Astrocyte (in vitro differentiated cells and primary cell): Measurements from ENCODE around the gene TFF2. TPM values are rescaled to one million over a fixed set of nuclear protein-coding genes. Genes with fewer than 3 reads are reported as not detected.

ENCODE experiments used
- DNase-seq: peaks from one replicate; pipeline ENCODE4 v3.0.0-alpha.2; 2010; ENCODE audit warnings: low read depth
- FAIRE-seq: peaks from 2 replicates; lab custom pipeline; 2011; peaks lifted over from hg19 to GRCh38; lab: Jason Lieb, UNC
- H2AFZ ChIP-seq: 2 replicates; pipeline ENCODE4 v1.6.0; 2012; ENCODE audit warnings: low read depth, low read length, inconsistent platforms
- H3K27ac ChIP-seq: 2 replicates; pipeline ENCODE4 v1.5.1; 2011; ENCODE audit warnings: low read depth, low read length, inconsistent platforms
- H3K27me3 ChIP-seq: 2 replicates; pipeline ENCODE4 v1.6.0; 2011; ENCODE audit warnings: low read length, inconsistent platforms; ENCODE audit not compliant: insufficient read depth
- H3K36me3 ChIP-seq: 2 replicates; pipeline ENCODE4 v1.5.1; 2011; ENCODE audit warnings: low read length, inconsistent platforms; ENCODE audit not compliant: insufficient read depth
- H3K4me1 ChIP-seq: 2 replicates; pipeline ENCODE4 v1.5.1; 2011; ENCODE audit warnings: low read length, inconsistent platforms; ENCODE audit not compliant: insufficient read depth
- H3K4me2 ChIP-seq: 2 replicates; pipeline ENCODE4 v1.6.0; 2012; ENCODE audit warnings: low read length, inconsistent platforms
- H3K4me3 ChIP-seq: 2 replicates; pipeline ENCODE4 v1.5.1; 2011; ENCODE audit warnings: low read depth, mild to moderate bottlenecking, low read length, inconsistent platforms; ENCODE audit not compliant: insufficient read depth
- H3K79me2 ChIP-seq: 2 replicates; pipeline ENCODE4 v1.6.0; 2012; ENCODE audit warnings: mild to moderate bottlenecking, low read length, inconsistent platforms; ENCODE audit not compliant: insufficient read depth
- H3K9ac ChIP-seq: 2 replicates; pipeline ENCODE4 v1.6.0; 2012; ENCODE audit warnings: mild to moderate bottlenecking, low read length, inconsistent platforms
- H3K9me3 ChIP-seq: 2 replicates; pipeline ENCODE4 v1.5.1; 2012; ENCODE audit warnings: low read depth, mild to moderate bottlenecking, low read length, inconsistent platforms; ENCODE audit not compliant: insufficient read depth
- H4K20me1 ChIP-seq: 2 replicates; pipeline ENCODE4 v1.6.0; 2012; ENCODE audit warnings: low read length, inconsistent platforms; ENCODE audit not compliant: insufficient read depth
- H3K27ac Mint-ChIP-seq: one replicate; pipeline ENCODE4 v1.8.0; 2021; ENCODE audit warnings: mild to moderate bottlenecking, mixed read lengths; ENCODE audit not compliant: unreplicated experiment
- H3K27me3 Mint-ChIP-seq: one replicate; pipeline ENCODE4 v1.8.0; 2021; ENCODE audit warnings: low read depth, mixed read lengths; ENCODE audit not compliant: unreplicated experiment
- H3K36me3 Mint-ChIP-seq: one replicate; pipeline ENCODE4 v1.8.0; 2021; ENCODE audit warnings: low read depth, mixed read lengths; ENCODE audit not compliant: unreplicated experiment
- H3K4me1 Mint-ChIP-seq: one replicate; pipeline ENCODE4 v1.8.0; 2021; ENCODE audit warnings: low read depth, mixed read lengths; ENCODE audit not compliant: unreplicated experiment
- H3K4me3 Mint-ChIP-seq: one replicate; pipeline ENCODE4 v1.8.0; 2021; ENCODE audit warnings: mild to moderate bottlenecking, moderate library complexity, mixed read lengths; ENCODE audit not compliant: unreplicated experiment
- H3K9me3 Mint-ChIP-seq: one replicate; pipeline ENCODE4 v1.8.0; 2021; ENCODE audit warnings: mild to moderate bottlenecking, mixed read lengths; ENCODE audit not compliant: unreplicated experiment
- CTCF ChIP-seq: IDR thresholded peaks from 2 replicates; pipeline ENCODE4 v1.5.1; 2011; ENCODE audit warnings: low read depth, mild to moderate bottlenecking, inconsistent platforms, low read length, moderate library complexity; ENCODE audit not compliant: insufficient read depth
- EZH2 ChIP-seq: IDR thresholded peaks from 2 replicates; pipeline ENCODE4 v1.6.1; 2012; ENCODE audit warnings: mild to moderate bottlenecking, low read length, inconsistent platforms; ENCODE audit not compliant: insufficient read depth
- total RNA-seq: library from RNA; stranded (reverse); gene quantifications from 2 replicates; pipeline ENCODE4 v1.2.1, GENCODE V29; 2021

The TFF2 gene
- total RNA-seq, 1 donor from 2014 or later: not detected

GRCh38 chr21:42298657-42299056, 52.1 kb downstream of the TFF2 start:
- Histone ChIP-seq H3K27ac (no peak overlapping the region), H3K36me3 (no peaks in the 10 kb centered on the region), H3K9me3 (no peaks in the 10 kb centered on the region), H3K27me3 (peaks cover 6% of the 10 kb centered on the region), H3K4me2 (no peak overlapping the region), H3K4me3 (no peak overlapping the region), H3K9ac (no peak overlapping the region), H2AFZ (no peak overlapping the region), H3K79me2 (no peaks in the 10 kb centered on the region), H3K4me1 (no peaks in the 10 kb centered on the region), H4K20me1 (no peaks in the 10 kb centered on the region)
- Mint-ChIP-seq H3K36me3 (no peaks in the 10 kb centered on the region), H3K9me3 (peaks cover 5% of the 10 kb centered on the region), H3K27ac (no peak overlapping the region), H3K4me1 (no peaks in the 10 kb centered on the region), H3K27me3 (peaks cover 52% of the 10 kb centered on the region), H3K4me3 (no peak overlapping the region)
- TF ChIP-seq EZH2 (no peak), CTCF (no peak)
- no peak for FAIRE-seq
- no peak for DNase-seq

- no peak for TF ChIP-seq CTCF
- no peak for TF ChIP-seq EZH2
- no peak overlapping the region for H3K4me3 Mint-ChIP-seq
- H3K27me3 ChIP-seq: peaks cover 6% of the 10 kb centered on the region
- no peak overlapping the region for H3K9ac ChIP-seq
- peaks cover 5% of the 10 kb centered on the region for H3K9me3 Mint-ChIP-seq
- no peaks in the 10 kb centered on the region for H3K79me2 ChIP-seq
- FAIRE-seq (no peak), DNase-seq (no peak)
- H3K27me3 Mint-ChIP-seq: peaks cover 49% of the 10 kb centered on the region
- H3K4me1 ChIP-seq: no peaks in the 10 kb centered on the region
- no peaks in the 10 kb centered on the region for H3K4me1 Mint-ChIP-seq
- H3K4me3 ChIP-seq: no peak overlapping the region
- no peaks in the 10 kb centered on the region for H4K20me1 ChIP-seq
- no peak overlapping the region for H3K4me2 ChIP-seq
- no peak overlapping the region for H3K27ac ChIP-seq
- no peaks in the 10 kb centered on the region for H3K9me3 ChIP-seq
- H3K36me3 Mint-ChIP-seq: no peaks in the 10 kb centered on the region
- no peak overlapping the region for H3K27ac Mint-ChIP-seq
- no peak overlapping the region for H2AFZ ChIP-seq
- no peaks in the 10 kb centered on the region for H3K36me3 ChIP-seq
These were observed 52.6 kb downstream of the TFF2 start for GRCh38 chr21:42298237-42298636.

- Mint-ChIP-seq H3K36me3 (no peaks in the 10 kb centered on the region), H3K4me1 (no peaks in the 10 kb centered on the region), H3K27me3 (peaks cover 49% of the 10 kb centered on the region), H3K9me3 (peaks cover 5% of the 10 kb centered on the region), H3K27ac (no peak overlapping the region), H3K4me3 (no peak overlapping the region)
- Histone ChIP-seq H3K4me2 (no peak overlapping the region), H2AFZ (no peak overlapping the region), H3K27ac (no peak overlapping the region), H3K4me3 (no peak overlapping the region), H3K36me3 (no peaks in the 10 kb centered on the region), H3K9ac (no peak overlapping the region), H3K27me3 (peaks cover 6% of the 10 kb centered on the region), H3K79me2 (no peaks in the 10 kb centered on the region), H3K4me1 (no peaks in the 10 kb centered on the region), H4K20me1 (no peaks in the 10 kb centered on the region), H3K9me3 (no peaks in the 10 kb centered on the region)
- no peak for TF ChIP-seq EZH2
- DNase-seq (no peak), FAIRE-seq (no peak)
These were observed 53.4 kb downstream of the TFF2 start for GRCh38 chr21:42297377-42297776.
